Measurements from ENCODE around the gene DPP6. TPM values are rescaled to one million over a fixed set of nuclear protein-coding genes. Genes with fewer than 3 reads are reported as not detected.

DPP6 gene
- total RNA-seq, 1 experiment from 2014 or later: not detected

GRCh38 chr7:154437234-154437633 is 385.0 kb downstream of the DPP6 start:
- no peaks in the 10 kb centered on the region for H3K79me2 ChIP-seq (ENCODE audit: low read depth)
- no peaks in the 10 kb centered on the region for H3F3A ChIP-seq (ENCODE audit: insufficient read depth, low read depth)
- no peak overlapping the region for H3K4me2 ChIP-seq
- no peaks in the 10 kb centered on the region for H3K4me1 ChIP-seq (replicated peaks; ENCODE audit: insufficient read depth)
- BruUV-seq (replicated peaks): no TSS peak
- no peak overlapping the region for H2AFZ ChIP-seq
- H3K36me3 ChIP-seq (ENCODE audit: low read depth): no peaks in the 10 kb centered on the region
- TF ChIP-seq EZH2 (IDR thresholded peaks at IDR 0.05; ENCODE audit: low read depth): no peak
- H3K27ac ChIP-seq: no peak overlapping the region
- H4K20me1 ChIP-seq (ENCODE audit: insufficient read depth): no peaks in the 10 kb centered on the region
- ChIA-PET CTCF (no interaction called here), POLR2A (ENCODE audit: unreplicated experiment) (no interaction called here)
- intact Hi-C loops (cut with micrococcal nuclease; ENCODE audit: unreplicated experiment): no loop called here
- peaks cover 51% of the 10 kb centered on the region for H3K27me3 ChIP-seq (ENCODE audit: insufficient read depth, low read depth)
- no peaks in the 10 kb centered on the region for H3K9me2 ChIP-seq (ENCODE audit: insufficient read depth)
- no peaks in the 10 kb centered on the region for H3K9me3 ChIP-seq (ENCODE audit: insufficient read depth, low read depth)
- no peak overlapping the region for H3K4me3 ChIP-seq
- DNase-seq: no peak

GRCh38 chr7:154438571-154439367 is 386.6 kb downstream of the DPP6 start:
- Histone ChIP-seq H3K4me1 (replicated peaks; ENCODE audit: insufficient read depth) (no peaks in the 10 kb centered on the region), H4K20me1 (ENCODE audit: insufficient read depth) (no peaks in the 10 kb centered on the region), H3K27ac (no peak overlapping the region), H3K4me2 (no peak overlapping the region), H3K9me3 (ENCODE audit: insufficient read depth, low read depth) (no peaks in the 10 kb centered on the region), H3K79me2 (ENCODE audit: low read depth) (no peaks in the 10 kb centered on the region), H3K36me3 (ENCODE audit: low read depth) (no peaks in the 10 kb centered on the region), H3K27me3 (ENCODE audit: insufficient read depth, low read depth) (peaks cover 42% of the 10 kb centered on the region), H3K4me3 (no peak overlapping the region), H3F3A (ENCODE audit: insufficient read depth, low read depth) (no peaks in the 10 kb centered on the region), H3K9me2 (ENCODE audit: insufficient read depth) (no peaks in the 10 kb centered on the region), H2AFZ (no peak overlapping the region)
- CTCF ChIA-PET: no interaction called here
- TF ChIP-seq CTCF (conservative IDR thresholded peaks at IDR 0.05) (no peak), EZH2 (IDR thresholded peaks at IDR 0.05; ENCODE audit: low read depth) (no peak)
- intact Hi-C loops (cut with micrococcal nuclease; ENCODE audit: unreplicated experiment): no loop called here
- POLR2A ChIA-PET (ENCODE audit: unreplicated experiment): no interaction called here
- DNase-seq: no peak
- BruUV-seq (replicated peaks): no TSS peak

- no peak for DNase-seq
- Histone ChIP-seq H3K9me3 (ENCODE audit: insufficient read depth, low read depth) (no peaks in the 10 kb centered on the region), H3F3A (ENCODE audit: insufficient read depth, low read depth) (no peaks in the 10 kb centered on the region), H3K4me2 (no peak overlapping the region), H3K9me2 (ENCODE audit: insufficient read depth) (no peaks in the 10 kb centered on the region), H3K27me3 (ENCODE audit: insufficient read depth, low read depth) (peaks cover 33% of the 10 kb centered on the region), H3K4me3 (no peak overlapping the region), H3K4me1 (replicated peaks; ENCODE audit: insufficient read depth) (no peaks in the 10 kb centered on the region), H3K27ac (no peak overlapping the region), H3K36me3 (ENCODE audit: low read depth) (no peaks in the 10 kb centered on the region), H4K20me1 (ENCODE audit: insufficient read depth) (no peaks in the 10 kb centered on the region), H3K79me2 (ENCODE audit: low read depth) (no peaks in the 10 kb centered on the region), H2AFZ (no peak overlapping the region)
- ChIA-PET CTCF (no interaction called here), POLR2A (ENCODE audit: unreplicated experiment) (no interaction called here)
- TF ChIP-seq CTCF (conservative IDR thresholded peaks at IDR 0.05) (no peak), EZH2 (IDR thresholded peaks at IDR 0.05; ENCODE audit: low read depth) (no peak)
- BruUV-seq (replicated peaks): no TSS peak
- intact Hi-C loops (cut with micrococcal nuclease; ENCODE audit: unreplicated experiment): no loop called here
Observed at GRCh38 chr7:154440058-154440457, 387.9 kb downstream of the DPP6 start.

- Histone ChIP-seq H3K4me1 (replicated peaks; ENCODE audit: insufficient read depth) (no peaks in the 10 kb centered on the region), H3K4me3 (no peak overlapping the region), H3K9me2 (ENCODE audit: insufficient read depth) (no peaks in the 10 kb centered on the region), H3K4me2 (no peak overlapping the region), H3F3A (ENCODE audit: insufficient read depth, low read depth) (no peaks in the 10 kb centered on the region), H3K36me3 (ENCODE audit: low read depth) (no peaks in the 10 kb centered on the region), H3K27me3 (ENCODE audit: insufficient read depth, low read depth) (peaks cover 33% of the 10 kb centered on the region), H3K79me2 (ENCODE audit: low read depth) (no peaks in the 10 kb centered on the region), H4K20me1 (ENCODE audit: insufficient read depth) (no peaks in the 10 kb centered on the region), H2AFZ (no peak overlapping the region), H3K9me3 (ENCODE audit: insufficient read depth, low read depth) (no peaks in the 10 kb centered on the region), H3K27ac (no peak overlapping the region)
- DNase-seq: no peak
- CTCF ChIA-PET: no interaction called here
- POLR2A ChIA-PET (ENCODE audit: unreplicated experiment): no interaction called here
- intact Hi-C loops (cut with micrococcal nuclease; ENCODE audit: unreplicated experiment): no loop called here
- TF ChIP-seq EZH2 (IDR thresholded peaks at IDR 0.05; ENCODE audit: low read depth): no peak
- no peak for TF ChIP-seq CTCF (conservative IDR thresholded peaks at IDR 0.05)
- no TSS peak for BruUV-seq (replicated peaks)
Observed at GRCh38 chr7:154440651-154441050, 388.5 kb downstream of the DPP6 start.
